ENCODE measurements around the gene TRPM3.

GRCh38 chr9:70576116-70576515, 545.3 kb downstream of the TRPM3 start:
- TF ChIP-seq MAX (IDR thresholded peaks at IDR 0.05; ENCODE audit: low read depth, low read length) (no peak), POLR2A (IDR thresholded peaks at IDR 0.05; ENCODE audit: extremely low read depth, insufficient read length) (no peak), MYC (IDR thresholded peaks at IDR 0.05; ENCODE audit: low read depth, low read length) (no peak)
- TF ChIP-seq, protein P1, sequence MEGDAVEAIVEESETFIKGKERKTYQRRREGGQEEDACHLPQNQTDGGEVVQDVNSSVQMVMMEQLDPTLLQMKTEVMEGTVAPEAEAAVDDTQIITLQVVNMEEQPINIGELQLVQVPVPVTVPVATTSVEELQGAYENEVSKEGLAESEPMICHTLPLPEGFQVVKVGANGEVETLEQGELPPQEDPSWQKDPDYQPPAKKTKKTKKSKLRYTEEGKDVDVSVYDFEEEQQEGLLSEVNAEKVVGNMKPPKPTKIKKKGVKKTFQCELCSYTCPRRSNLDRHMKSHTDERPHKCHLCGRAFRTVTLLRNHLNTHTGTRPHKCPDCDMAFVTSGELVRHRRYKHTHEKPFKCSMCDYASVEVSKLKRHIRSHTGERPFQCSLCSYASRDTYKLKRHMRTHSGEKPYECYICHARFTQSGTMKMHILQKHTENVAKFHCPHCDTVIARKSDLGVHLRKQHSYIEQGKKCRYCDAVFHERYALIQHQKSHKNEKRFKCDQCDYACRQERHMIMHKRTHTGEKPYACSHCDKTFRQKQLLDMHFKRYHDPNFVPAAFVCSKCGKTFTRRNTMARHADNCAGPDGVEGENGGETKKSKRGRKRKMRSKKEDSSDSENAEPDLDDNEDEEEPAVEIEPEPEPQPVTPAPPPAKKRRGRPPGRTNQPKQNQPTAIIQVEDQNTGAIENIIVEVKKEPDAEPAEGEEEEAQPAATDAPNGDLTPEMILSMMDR (IDR thresholded peaks at IDR 0.05; ENCODE audit: low read depth, low read length), result no peak
